Peyer's patch (tissue), 4 donors: Measurements from ENCODE around the gene IFI6. TPM values are rescaled to one million over a fixed set of nuclear protein-coding genes. Genes with fewer than 3 reads are reported as not detected.

Experiments used
- DNase-seq, 3 donors: peaks; one replicate each; pipeline ENCODE4 v3.0.0-alpha.2; 2017 to 2019
- H3K27ac ChIP-seq, 4 donors: fragments of 200-600 bp; sonication (generic); one replicate each; pipeline ENCODE4 v1.5.1; 2016 to 2019
- H3K27me3 ChIP-seq, 2 donors: fragments of 200-600 bp; sonication (generic); one replicate each; pipeline ENCODE4 v1.5.1; 2019
- H3K36me3 ChIP-seq, 3 donors: fragments of 200-600 bp; sonication (generic); one replicate each; pipeline ENCODE4 v1.5.1; 2016 to 2019
- H3K4me1 ChIP-seq, 4 donors: fragments of 200-600 bp; sonication (generic); one replicate each; pipeline ENCODE4 v1.5.1; 2016 to 2019
- H3K4me3 ChIP-seq, 4 donors: fragments of 200-600 bp; sonication (generic); 1 replicate in 3 of 4; 2 replicates in 1 of 4; pipeline ENCODE4 v1.5.1; 2016 to 2019; ENCODE audit warnings: mild to moderate bottlenecking in 1 of 4
- H3K9me3 ChIP-seq, 4 donors: fragments of 200-600 bp; sonication (generic); one replicate each; pipeline ENCODE4 v1.5.1; 2016 to 2019; ENCODE audit warnings: mild to moderate bottlenecking in 1 of 4
- POLR2A ChIP-seq, 2 donors: fragments of 450-650 bp; IDR thresholded peaks; one replicate each; pipeline ENCODE4 v1.5.1; 2017; ENCODE audit warnings: antibody characterized with exemption in 2 of 2, mild to moderate bottlenecking in 2 of 2, moderate library complexity in 2 of 2
- total RNA-seq, 4 donors: library from RNA; depleted of rRNA; stranded (reverse); fragments of >200 nt; gene quantifications; one replicate each; pipeline ENCODE4 v1.1.0, GENCODE V29; 2016
- TF ChIP-seq, protein P1 (sequence below), 6 experiments: fragments of 450-650 bp in 4 of 6; fragments of 200-600 bp in 2 of 6; sonication (generic) in 1 of 6; IDR thresholded peaks; one replicate each; pipeline ENCODE4 v1.5.1; 2017 to 2019; ENCODE audit warnings: antibody characterized with exemption in 6 of 6, mild to moderate bottlenecking in 3 of 6, moderate library complexity in 1 of 6

IFI6 gene
- total RNA-seq, 4 donors from 2014 or later: 17.8 to 28.5 (median 20.7) TPM

GRCh38 chr1:27666791-27667254 lies 5.2 kb downstream of the IFI6 start:
- Histone ChIP-seq H3K4me1 (peaks cover 0 to 23% (median 13%) of the 10 kb centered on the region in 4 donors), H3K27ac (no peak overlapping the region), H3K36me3 (no peaks in the 10 kb centered on the region), H3K4me3 (no peak overlapping the region), H3K27me3 (no peaks in the 10 kb centered on the region), H3K9me3 (no peaks in the 10 kb centered on the region)
- no peak for DNase-seq
- TF ChIP-seq, protein P1, sequence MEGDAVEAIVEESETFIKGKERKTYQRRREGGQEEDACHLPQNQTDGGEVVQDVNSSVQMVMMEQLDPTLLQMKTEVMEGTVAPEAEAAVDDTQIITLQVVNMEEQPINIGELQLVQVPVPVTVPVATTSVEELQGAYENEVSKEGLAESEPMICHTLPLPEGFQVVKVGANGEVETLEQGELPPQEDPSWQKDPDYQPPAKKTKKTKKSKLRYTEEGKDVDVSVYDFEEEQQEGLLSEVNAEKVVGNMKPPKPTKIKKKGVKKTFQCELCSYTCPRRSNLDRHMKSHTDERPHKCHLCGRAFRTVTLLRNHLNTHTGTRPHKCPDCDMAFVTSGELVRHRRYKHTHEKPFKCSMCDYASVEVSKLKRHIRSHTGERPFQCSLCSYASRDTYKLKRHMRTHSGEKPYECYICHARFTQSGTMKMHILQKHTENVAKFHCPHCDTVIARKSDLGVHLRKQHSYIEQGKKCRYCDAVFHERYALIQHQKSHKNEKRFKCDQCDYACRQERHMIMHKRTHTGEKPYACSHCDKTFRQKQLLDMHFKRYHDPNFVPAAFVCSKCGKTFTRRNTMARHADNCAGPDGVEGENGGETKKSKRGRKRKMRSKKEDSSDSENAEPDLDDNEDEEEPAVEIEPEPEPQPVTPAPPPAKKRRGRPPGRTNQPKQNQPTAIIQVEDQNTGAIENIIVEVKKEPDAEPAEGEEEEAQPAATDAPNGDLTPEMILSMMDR (IDR thresholded peaks at IDR 0.05): no peak
- TF ChIP-seq POLR2A (IDR thresholded peaks at IDR 0.05): no peak

DNA sequence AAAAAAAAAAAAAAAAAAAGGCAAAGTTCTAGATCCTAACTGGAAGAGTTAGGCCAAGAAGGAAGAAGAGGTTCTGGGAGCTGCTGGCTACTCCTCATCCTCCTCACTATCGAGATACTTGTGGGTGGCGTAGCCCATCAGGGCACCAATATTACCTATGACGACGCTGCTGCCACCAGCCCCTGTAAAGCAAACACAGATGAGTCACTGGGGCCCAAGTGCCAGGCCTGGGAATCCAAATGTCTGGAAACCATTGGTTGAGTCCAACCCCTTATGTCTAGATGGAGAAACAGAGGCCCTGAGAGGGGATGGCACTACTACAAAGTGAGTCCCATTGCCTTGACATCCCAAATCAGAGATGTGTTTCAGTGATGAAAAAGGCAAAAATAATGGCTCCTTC lies 5.7 kb downstream of the IFI6 start:
- Histone ChIP-seq H3K36me3 (no peaks in the 10 kb centered on the region), H3K4me3 (no peak overlapping the region), H3K27me3 (no peaks in the 10 kb centered on the region), H3K4me1 (peaks cover 0 to 18% (median 10%) of the 10 kb centered on the region in 4 donors), H3K27ac (no peak overlapping the region), H3K9me3 (no peaks in the 10 kb centered on the region)
- DNase-seq: no peak
- TF ChIP-seq, protein P1 (IDR thresholded peaks at IDR 0.05): no peak
- no peak for TF ChIP-seq POLR2A (IDR thresholded peaks at IDR 0.05)

DNA sequence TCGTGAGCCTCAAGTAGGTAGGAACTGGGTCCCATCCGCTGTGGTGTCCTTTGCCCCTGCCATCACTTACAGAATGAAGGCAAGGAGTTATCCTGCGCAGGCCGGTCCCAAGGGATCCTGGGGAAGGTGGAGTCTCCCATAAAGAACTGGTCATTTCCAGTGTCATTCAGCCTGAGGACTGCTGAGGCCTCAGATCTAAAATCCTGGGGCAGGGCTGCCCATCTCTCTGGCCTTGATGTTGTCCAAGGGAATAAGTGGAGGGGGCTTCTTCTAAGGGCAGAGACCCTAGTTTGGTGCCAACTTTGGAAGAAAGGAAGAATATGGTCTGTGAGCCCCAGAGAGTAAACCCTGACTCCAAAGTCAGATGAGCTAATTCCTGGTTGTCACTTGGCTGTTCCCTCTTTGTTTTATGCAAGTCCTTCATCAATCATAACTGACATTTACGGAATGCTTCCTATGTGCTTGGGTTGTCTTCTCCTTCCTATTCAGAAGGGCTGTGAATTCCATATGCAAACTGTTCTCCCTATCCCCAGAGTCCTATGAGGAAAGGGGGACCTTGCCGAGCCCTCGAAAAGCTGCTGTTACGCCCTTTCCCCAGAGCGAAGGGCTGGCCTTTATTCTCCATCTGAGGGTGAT lies 6.9 kb downstream of the IFI6 start:
- no peak for DNase-seq
- Histone ChIP-seq H3K27ac (no peak overlapping the region), H3K4me3 (no peak overlapping the region), H3K36me3 (no peaks in the 10 kb centered on the region), H3K9me3 (no peaks in the 10 kb centered on the region), H3K27me3 (no peaks in the 10 kb centered on the region), H3K4me1 (peaks cover 4 to 15% (median 10%) of the 10 kb centered on the region in 4 donors)
- no peak for TF ChIP-seq POLR2A (IDR thresholded peaks at IDR 0.05)
- TF ChIP-seq, protein P1 (IDR thresholded peaks at IDR 0.05): no peak

DNA sequence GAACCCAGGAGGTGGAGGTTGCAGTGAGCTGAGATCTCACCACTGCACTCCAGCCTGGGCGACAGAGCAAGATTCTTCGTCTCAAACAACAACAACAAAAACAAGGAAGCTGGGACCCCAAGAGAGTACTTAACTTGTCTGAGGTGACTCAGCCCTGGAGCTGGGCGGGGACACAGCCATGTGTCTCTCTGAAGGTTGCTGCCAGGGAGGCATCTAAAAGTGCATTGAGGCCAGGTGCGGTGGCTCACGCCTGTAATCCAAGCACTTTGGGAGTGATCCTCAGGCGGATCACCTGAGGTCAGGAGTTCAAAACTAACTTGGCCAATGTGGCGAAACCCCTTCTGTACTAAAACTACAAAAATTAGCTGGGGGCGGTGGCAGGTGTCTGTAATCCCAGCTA lies 7.7 kb downstream of the IFI6 start:
- no peak for TF ChIP-seq POLR2A (IDR thresholded peaks at IDR 0.05)
- TF ChIP-seq, protein P1 (IDR thresholded peaks at IDR 0.05): no peak
- no peaks in the 10 kb centered on the region for H3K9me3 ChIP-seq
- peaks cover 4 to 12% (median 6%) of the 10 kb centered on the region in 4 donors for H3K4me1 ChIP-seq
- no peaks in the 10 kb centered on the region for H3K27me3 ChIP-seq
- DNase-seq: no peak
- no peaks in the 10 kb centered on the region for H3K36me3 ChIP-seq
- no peak overlapping the region for H3K4me3 ChIP-seq
- no peak overlapping the region for H3K27ac ChIP-seq

- Histone ChIP-seq H3K9me3 (no peaks in the 10 kb centered on the region), H3K27ac (peak overlapping the region; percentile 57 to 85 (median 70)), H3K4me3 (peak overlapping the region in 1 of 4 donors; percentile 12), H3K4me1 (peaks cover 4 to 17% (median 6%) of the 10 kb centered on the region in 4 donors), H3K36me3 (no peaks in the 10 kb centered on the region), H3K27me3 (no peaks in the 10 kb centered on the region)
- TF ChIP-seq POLR2A (IDR thresholded peaks at IDR 0.05): peak in 1 of 2 donors; percentile 29
- TF ChIP-seq, protein P1 (IDR thresholded peaks at IDR 0.05): peak; percentile 78 to 96 (median 95)
- peak; percentile 87 to 96 (median 92) for DNase-seq
Measured at GRCh38 chr1:27662707-27663393, 9.1 kb downstream of the IFI6 start.
